CD4-positive, alpha-beta T cell (primary cell): ENCODE data around the gene S100P. TPM values are rescaled to one million over a fixed set of nuclear protein-coding genes. Genes with fewer than 3 reads are reported as not detected.
A peak's percentile ranks its signal among the peaks of the same experiment; 100 is the strongest.

Experiments used
- ATAC-seq: fragments of 200-7000 bp; cut with Tn5 transposase; one replicate; pipeline ENCODE4 v1.10.0; 2022; ENCODE audit warnings: mild to moderate bottlenecking; ENCODE audit not compliant: poor library complexity
- CTCF ChIA-PET: fragments of 350-600 bp; sonication (Branson Sonifier 250); formaldehyde crosslinking; loops from one replicate; lab custom pipeline; 2021; ENCODE audit warnings: antibody characterized with exemption, inconsistent platforms; lab: Charles Lee
- POLR2A ChIA-PET: fragments of 350-600 bp; sonication (Branson Sonifier 250); formaldehyde crosslinking; loops from one replicate; lab custom pipeline; 2021; ENCODE audit warnings: antibody characterized with exemption, inconsistent platforms; lab: Charles Lee
- DNase-seq, 14 experiments: peaks; one replicate each; pipeline ENCODE4 v3.0.0-alpha.2; 2013 to 2020; ENCODE audit warnings: mixed read lengths in 2 of 14
- H3K27ac ChIP-seq, 2 donors: one replicate each; pipeline versions ENCODE4 v1.5.1 to v1.7.0; 2013; ENCODE audit warnings: low read length in 2 of 2, low read depth in 1 of 2, mild to moderate bottlenecking in 1 of 2
- H3K27me3 ChIP-seq, 2 experiments: 1 replicate in 1 of 2; 2 replicates in 1 of 2; pipeline versions ENCODE4 v1.6.1 to v1.7.0; 2013; ENCODE audit warnings: low read length in 2 of 2, control low read depth in 1 of 2, mild to moderate bottlenecking in 1 of 2, moderate library complexity in 1 of 2; ENCODE audit not compliant: insufficient read depth in 2 of 2, control insufficient read depth in 1 of 2
- H3K36me3 ChIP-seq: one replicate; pipeline ENCODE4 v1.6.1; 2013; ENCODE audit warnings: low read length, control low read depth; ENCODE audit not compliant: insufficient read depth
- H3K4me1 ChIP-seq: one replicate; pipeline ENCODE4 v1.6.1; 2013; ENCODE audit warnings: low read length, control low read depth; ENCODE audit not compliant: insufficient read depth
- H3K4me3 ChIP-seq: one replicate; pipeline ENCODE4 v1.5.1; 2013; ENCODE audit warnings: mild to moderate bottlenecking, low read length, moderate library complexity
- H3K9me3 ChIP-seq, 2 experiments: 1 replicate in 1 of 2; 2 replicates in 1 of 2; pipeline versions ENCODE4 v1.6.1 to v1.7.0; 2013; ENCODE audit warnings: low read length in 2 of 2, mild to moderate bottlenecking in 2 of 2, control low read depth in 1 of 2, moderate library complexity in 1 of 2; ENCODE audit not compliant: control insufficient read depth in 1 of 2, insufficient read depth in 1 of 2
- H3K27ac Mint-ChIP-seq: one replicate; pipeline ENCODE4 v1.8.0; 2020; ENCODE audit warnings: mixed read lengths
- H3K27me3 Mint-ChIP-seq: one replicate; pipeline ENCODE4 v1.8.0; 2021; ENCODE audit warnings: mixed read lengths
- H3K36me3 Mint-ChIP-seq: one replicate; pipeline ENCODE4 v1.8.0; 2021; ENCODE audit warnings: low read depth, mixed read lengths
- H3K4me1 Mint-ChIP-seq: one replicate; pipeline ENCODE4 v1.8.0; 2021; ENCODE audit warnings: low read depth, mixed read lengths
- H3K4me3 Mint-ChIP-seq: one replicate; pipeline ENCODE4 v1.8.0; 2020; ENCODE audit warnings: mild to moderate bottlenecking, mixed read lengths
- H3K9me3 Mint-ChIP-seq: one replicate; pipeline ENCODE4 v1.8.0; 2020; ENCODE audit warnings: mixed read lengths
- intact Hi-C, 2 experiments: fragments of 100-400 bp; cut with DNase I in 1 of 2; cut with micrococcal nuclease in 1 of 2; formaldehyde crosslinking; loops; one replicate each; pipeline versions ENCODE4 v1.15.1 to v1.9.0; 2023 to 2025; cut with DNase I, micrococcal nuclease
- total RNA-seq, 174 experiments: library from RNA in 2 of 174; stranded (reverse) in 2 of 174; gene quantifications; one replicate each; pipeline ENCODE4 v1.2.3 and lab custom pipeline; 2021 to 2026
- TF ChIP-seq, protein P1 (sequence below): fragments of 200-600 bp; IDR thresholded peaks from one replicate; pipeline ENCODE4 v1.8.0; 2022; ENCODE audit warnings: antibody characterized with exemption, mild to moderate bottlenecking

Gene S100P
- total RNA-seq, 2 experiments from 2014 or later: 0.58 to 2.8 TPM

- H3K4me3 Mint-ChIP-seq: peak overlapping the region; percentile 51
- POLR2A ChIA-PET: interaction anchor here (0.7 to 10.4 kb wide), 3 partner anchors 25 to 57 kb away, joined by 3 to 221 read pairs (median 4); a partner anchor contains a TSS
- peaks cover 5% of the 10 kb centered on the region for H3K36me3 Mint-ChIP-seq
- H3K27me3 Mint-ChIP-seq: no peaks in the 10 kb centered on the region
- intact Hi-C loops: no loop called here
- no peaks in the 10 kb centered on the region for H3K36me3 ChIP-seq
- no peaks in the 10 kb centered on the region for H3K27me3 ChIP-seq
- no peak overlapping the region for H3K4me3 ChIP-seq
- no peak for ATAC-seq
- H3K9me3 ChIP-seq: no peaks in the 10 kb centered on the region
- CTCF ChIA-PET: interaction anchor here (1.2 to 6.6 kb wide), 3 partner anchors 34 to 350 kb away, joined by 3 to 101 read pairs (median 12); no protein-coding TSS in a partner anchor
- peaks cover 28% of the 10 kb centered on the region for H3K4me1 Mint-ChIP-seq
- no peak overlapping the region for H3K27ac ChIP-seq
- peak in 1 of 14 experiments; percentile 6 for DNase-seq
- peaks cover 24% of the 10 kb centered on the region for H3K4me1 ChIP-seq
- TF ChIP-seq, protein P1, sequence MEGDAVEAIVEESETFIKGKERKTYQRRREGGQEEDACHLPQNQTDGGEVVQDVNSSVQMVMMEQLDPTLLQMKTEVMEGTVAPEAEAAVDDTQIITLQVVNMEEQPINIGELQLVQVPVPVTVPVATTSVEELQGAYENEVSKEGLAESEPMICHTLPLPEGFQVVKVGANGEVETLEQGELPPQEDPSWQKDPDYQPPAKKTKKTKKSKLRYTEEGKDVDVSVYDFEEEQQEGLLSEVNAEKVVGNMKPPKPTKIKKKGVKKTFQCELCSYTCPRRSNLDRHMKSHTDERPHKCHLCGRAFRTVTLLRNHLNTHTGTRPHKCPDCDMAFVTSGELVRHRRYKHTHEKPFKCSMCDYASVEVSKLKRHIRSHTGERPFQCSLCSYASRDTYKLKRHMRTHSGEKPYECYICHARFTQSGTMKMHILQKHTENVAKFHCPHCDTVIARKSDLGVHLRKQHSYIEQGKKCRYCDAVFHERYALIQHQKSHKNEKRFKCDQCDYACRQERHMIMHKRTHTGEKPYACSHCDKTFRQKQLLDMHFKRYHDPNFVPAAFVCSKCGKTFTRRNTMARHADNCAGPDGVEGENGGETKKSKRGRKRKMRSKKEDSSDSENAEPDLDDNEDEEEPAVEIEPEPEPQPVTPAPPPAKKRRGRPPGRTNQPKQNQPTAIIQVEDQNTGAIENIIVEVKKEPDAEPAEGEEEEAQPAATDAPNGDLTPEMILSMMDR: no peak
- no peaks in the 10 kb centered on the region for H3K9me3 Mint-ChIP-seq
- H3K27ac Mint-ChIP-seq: no peak overlapping the region
These were observed 27.4 kb downstream of the S100P start for GRCh38 chr4:6721121-6721520.

DNA sequence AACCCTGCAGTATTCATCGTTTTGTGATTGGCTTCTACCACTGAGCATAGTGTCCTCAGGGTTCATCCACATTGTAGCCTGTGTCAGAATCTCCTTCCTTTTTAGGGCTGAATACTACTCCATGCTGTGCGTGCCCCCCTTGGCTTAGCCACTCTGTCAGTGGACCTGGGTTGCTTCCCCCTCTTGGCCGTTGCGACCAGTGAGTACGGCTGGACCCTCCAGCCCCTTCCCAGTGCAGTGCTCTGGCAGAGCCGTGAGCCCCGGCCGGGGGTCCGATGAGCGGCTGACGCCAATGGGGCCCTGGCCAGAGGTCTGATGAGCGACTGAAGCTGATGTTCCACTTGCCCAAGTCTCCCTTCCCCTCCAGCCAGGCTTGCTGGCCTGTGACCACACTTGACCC, 29.2 kb downstream of the S100P start:
- Mint-ChIP-seq H3K27me3 (no peaks in the 10 kb centered on the region), H3K9me3 (no peaks in the 10 kb centered on the region), H3K4me1 (peaks cover 21% of the 10 kb centered on the region), H3K4me3 (no peak overlapping the region), H3K36me3 (peaks cover 5% of the 10 kb centered on the region), H3K27ac (no peak overlapping the region)
- H3K27me3 ChIP-seq: no peaks in the 10 kb centered on the region
- TF ChIP-seq, protein P1: no peak
- peaks cover 14% of the 10 kb centered on the region for H3K4me1 ChIP-seq
- intact Hi-C loops: no loop called here
- H3K27ac ChIP-seq: no peak overlapping the region
- peak in 1 of 14 experiments; percentile 8 for DNase-seq
- ATAC-seq: no peak
- H3K4me3 ChIP-seq: no peak overlapping the region
- no peaks in the 10 kb centered on the region for H3K9me3 ChIP-seq
- ChIA-PET POLR2A (no interaction called here), CTCF (no interaction called here)
- no peaks in the 10 kb centered on the region for H3K36me3 ChIP-seq

- H3K9me3 ChIP-seq: no peaks in the 10 kb centered on the region
- no peak for DNase-seq
- intact Hi-C loops: no loop called here
- Mint-ChIP-seq H3K4me1 (peaks cover 22% of the 10 kb centered on the region), H3K4me3 (no peak overlapping the region), H3K9me3 (no peaks in the 10 kb centered on the region), H3K27ac (no peak overlapping the region), H3K27me3 (no peaks in the 10 kb centered on the region), H3K36me3 (peaks cover 3% of the 10 kb centered on the region)
- peaks cover 16% of the 10 kb centered on the region for H3K4me1 ChIP-seq
- CTCF ChIA-PET: interaction anchor here (0.7 kb wide), 1 partner anchor 150 kb away, joined by 4 read pairs; no protein-coding TSS in a partner anchor
- TF ChIP-seq, protein P1: no peak
- ATAC-seq: no peak
- no peaks in the 10 kb centered on the region for H3K36me3 ChIP-seq
- POLR2A ChIA-PET: no interaction called here
- no peaks in the 10 kb centered on the region for H3K27me3 ChIP-seq
- no peak overlapping the region for H3K4me3 ChIP-seq
- no peak overlapping the region for H3K27ac ChIP-seq
These were observed 30.2 kb downstream of the S100P start for GRCh38 chr4:6723851-6724250.
